LNCAP (cell line): Measurements from ENCODE around the gene SDHA.

Source experiments
- CTCF ChIP-seq: fragments of 450-650 bp; IDR thresholded peaks from 2 replicates; pipeline ENCODE4 v1.5.1; 2017; ENCODE audit warnings: mild to moderate bottlenecking

SDHA gene

GRCh38 chr5:181160-181559 lies 37.0 kb upstream of the SDHA start:
- no peak for TF ChIP-seq CTCF

- no peak for TF ChIP-seq CTCF
Observed at GRCh38 chr5:181566-181965, 36.6 kb upstream of the SDHA start.

GRCh38 chr5:182126-182525 lies 36.0 kb upstream of the SDHA start:
- no peak for TF ChIP-seq CTCF

GRCh38 chr5:184471-184870 lies 33.6 kb upstream of the SDHA start:
- TF ChIP-seq CTCF: no peak

GRCh38 chr5:185095-186070 lies 32.7 kb upstream of the SDHA start:
- TF ChIP-seq CTCF: no peak

GRCh38 chr5:186091-187041 lies 31.8 kb upstream of the SDHA start:
- no peak for TF ChIP-seq CTCF

- TF ChIP-seq CTCF: no peak
Observed at GRCh38 chr5:187042-187431, 31.1 kb upstream of the SDHA start.
